Right cardiac atrium (tissue), 5 donors: Measurements from ENCODE around the gene RAPGEF1. TPM values are rescaled to one million over a fixed set of nuclear protein-coding genes. Genes with fewer than 3 reads are reported as not detected.

Source experiments
- ATAC-seq, 2 donors: fragments of 200-7000 bp; cut with Tn5 transposase; one replicate each; pipeline versions ENCODE4 v1.8.0 to v1.9.1; 2020; ENCODE audit warnings: moderate library complexity in 2 of 2, mild to moderate bottlenecking in 1 of 2
- DNase-seq, 3 donors: peaks; one replicate each; pipeline ENCODE4 v3.0.0-alpha.2; 2020
- H3K27ac ChIP-seq: one replicate; pipeline ENCODE4 v1.5.1; 2013; ENCODE audit warnings: mild to moderate bottlenecking, low read length, control low read depth, moderate library complexity
- H3K27me3 ChIP-seq: one replicate; pipeline ENCODE4 v1.6.1; 2013; ENCODE audit not compliant: control insufficient read depth, insufficient read depth
- H3K4me1 ChIP-seq: one replicate; pipeline ENCODE4 v1.6.1; 2013; ENCODE audit warnings: low read length; ENCODE audit not compliant: control insufficient read depth, insufficient read depth
- H3K4me3 ChIP-seq: one replicate; pipeline ENCODE4 v1.5.1; 2013; ENCODE audit warnings: low read length, control low read depth
- H3K9me3 ChIP-seq: one replicate; pipeline ENCODE4 v1.6.1; 2013; ENCODE audit warnings: low read length; ENCODE audit not compliant: control insufficient read depth
- WGBS: extraction: QIAGEN DNeasy Blood & Tissue Kit; methylation state at CpG from one replicate; pipeline ENCODE4 v1.1.7; 2013; 5-methylcytosine and 5-hydroxymethylcytosine counted together
- intact Hi-C, 4 donors: fragments of 100-400 bp; cut with DNase I; formaldehyde crosslinking; loops; one replicate each; pipeline versions ENCODE4 v1.11.0 to v1.14.0; 2022 to 2023
- polyA plus RNA-seq: library from polyadenylated mRNA; stranded (reverse); fragments of 200-250 nt; gene quantifications from one replicate; pipeline ENCODE4 v1.2.3, GENCODE V29; 2013
- total RNA-seq, 4 donors: library from RNA; stranded (reverse); fragmentation: NEBNext Ultra II Directional; extraction: Animal tissue kit (Norgen Biotek cat#: 25700); gene quantifications; one replicate each; pipeline ENCODE4 v1.2.1, GENCODE V29; 2021
- donor health status: healthy with polysubstance abuse.
- donor health status: DM: no; HTN: yes; CAD: no.
- donor health status: DM: no; HTN: no; CAD: no.
- donor health status: DM: no; HTN: yes; CAD: no; lungs with severe emphysema.
- donor health status: DM: yes; HTN: yes; CAD: no.

Gene RAPGEF1
- total and polyA plus RNA-seq, 5 donors = 58.5 to 100 (median 88.6) TPM

DNA sequence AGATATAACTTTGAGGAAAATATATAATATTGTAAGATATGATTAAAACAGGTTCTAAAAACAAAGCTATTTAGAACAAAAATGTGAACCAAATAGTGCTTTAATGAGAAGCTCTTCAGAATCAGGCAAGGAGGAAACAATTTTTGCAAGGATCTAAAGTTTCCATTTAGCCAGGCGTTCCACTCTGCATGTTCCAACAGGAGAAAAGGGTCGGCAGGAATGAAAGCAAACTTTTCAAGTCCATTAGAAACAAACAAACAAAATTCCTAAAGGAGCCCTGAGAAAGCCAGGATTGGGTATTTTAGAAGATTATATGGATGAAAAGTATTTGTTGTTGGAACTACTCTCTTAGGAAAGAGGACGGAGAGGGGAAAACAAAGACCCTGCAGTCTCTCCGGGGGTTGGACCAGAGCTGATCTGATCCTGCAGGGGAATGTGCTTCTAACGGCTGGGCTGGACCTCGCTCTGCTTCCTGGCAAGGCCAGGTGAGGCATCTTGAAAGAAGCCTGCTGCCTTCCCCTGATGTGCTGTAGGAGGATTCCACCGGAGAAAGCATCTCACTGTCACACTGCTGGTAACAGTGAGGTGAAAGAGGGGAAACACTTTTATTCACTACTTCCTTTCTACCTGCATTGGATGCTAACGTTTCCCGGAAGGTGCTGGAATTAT, 100.0 kb downstream of the RAPGEF1 start:
- no peak for ATAC-seq
- H3K4me1 ChIP-seq = peaks cover 17% of the 10 kb centered on the region
- no peaks in the 10 kb centered on the region for H3K9me3 ChIP-seq
- H3K27me3 ChIP-seq = no peaks in the 10 kb centered on the region
- H3K4me3 ChIP-seq = no peak overlapping the region
- DNase-seq = no peak
- peak overlapping the region; percentile 6 for H3K27ac ChIP-seq
- 65% methylated on average over 9 of the region's 9 CpGs for WGBS
- intact Hi-C loops = no loop called here

DNA sequence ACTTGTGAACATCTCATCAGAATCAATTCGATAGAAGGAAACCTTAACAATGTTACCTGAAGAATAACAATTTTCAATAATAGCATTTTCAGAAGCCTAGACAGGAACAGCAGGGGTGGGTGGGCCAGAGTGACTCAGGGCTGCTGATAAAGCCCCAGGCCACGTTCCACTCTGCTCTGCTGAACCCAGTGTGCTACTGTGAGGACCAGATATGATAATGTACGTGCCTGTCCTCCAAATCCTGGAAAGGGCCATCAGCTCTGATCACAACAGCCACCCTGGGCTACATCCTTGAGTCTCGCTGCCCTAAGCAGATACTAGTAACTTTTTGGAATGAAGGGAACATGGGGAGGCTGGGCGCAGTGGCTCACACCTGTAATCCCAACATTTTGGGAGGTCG, 103.3 kb downstream of the RAPGEF1 start:
- Histone ChIP-seq H3K4me3 (no peak overlapping the region), H3K27ac (peak overlapping the region; percentile 8), H3K4me1 (peaks cover 14% of the 10 kb centered on the region), H3K27me3 (no peaks in the 10 kb centered on the region), H3K9me3 (no peaks in the 10 kb centered on the region)
- peak in 1 of 2 donors; percentile 33 for ATAC-seq
- intact Hi-C loops = no loop called here
- WGBS = 70% methylated on average over 6 of the region's 6 CpGs
- peak in 1 of 3 donors; percentile 27 for DNase-seq

- H3K4me3 ChIP-seq = no peak overlapping the region
- peak overlapping the region; percentile 7 for H3K27ac ChIP-seq
- WGBS = 68% methylated on average over 5 of the region's 5 CpGs
- H3K27me3 ChIP-seq = no peaks in the 10 kb centered on the region
- peaks cover 11% of the 10 kb centered on the region for H3K4me1 ChIP-seq
- intact Hi-C loops = no loop called here
- ATAC-seq (peak; percentile 17 to 29), DNase-seq (no peak)
- H3K9me3 ChIP-seq = no peaks in the 10 kb centered on the region
These were observed 104.0 kb downstream of the RAPGEF1 start for GRCh38 chr9:131635892-131636291.

- 7% methylated on average over 6 of the region's 6 CpGs for WGBS
- Histone ChIP-seq H3K27me3 (no peaks in the 10 kb centered on the region), H3K4me1 (peaks cover 8% of the 10 kb centered on the region), H3K4me3 (no peak overlapping the region), H3K9me3 (no peaks in the 10 kb centered on the region), H3K27ac (peak overlapping the region; percentile 7)
- intact Hi-C loops = no loop called here
- ATAC-seq = peak; percentile 94 to 98
- DNase-seq = peak; percentile 83 to 89 (median 85)
These were observed 104.6 kb downstream of the RAPGEF1 start for GRCh38 chr9:131635285-131635684.

DNA sequence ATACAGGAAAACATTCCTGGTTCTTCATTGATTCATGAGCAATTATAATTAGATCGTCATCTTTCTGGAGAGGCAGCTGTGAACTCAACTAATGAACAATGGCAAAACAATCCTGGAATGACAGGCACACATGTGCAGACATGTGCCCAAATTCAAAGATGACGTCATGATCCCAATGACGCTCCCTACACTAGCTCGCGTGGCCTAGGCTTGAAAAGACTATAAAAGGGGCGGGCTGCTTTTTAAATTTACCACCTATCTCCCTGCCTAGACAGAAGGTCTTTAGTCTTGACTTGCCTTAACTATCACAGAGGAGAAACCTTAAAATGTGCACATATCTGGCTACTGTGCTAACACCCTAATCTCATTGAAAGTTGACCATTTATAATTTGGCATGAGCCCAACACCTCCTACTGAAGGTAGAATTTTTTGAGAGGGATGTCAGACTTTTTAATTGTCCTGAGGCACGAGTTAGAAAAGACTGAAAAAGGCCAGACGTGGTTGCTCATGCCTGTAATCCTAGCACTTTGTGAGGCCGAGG, 106.3 kb downstream of the RAPGEF1 start:
- H3K4me1 ChIP-seq = peaks cover 8% of the 10 kb centered on the region
- intact Hi-C loops = no loop called here
- no peaks in the 10 kb centered on the region for H3K9me3 ChIP-seq
- WGBS = 83% methylated on average over 9 of the region's 9 CpGs
- H3K27ac ChIP-seq = no peak overlapping the region
- no peaks in the 10 kb centered on the region for H3K27me3 ChIP-seq
- ATAC-seq (no peak), DNase-seq (no peak)
- H3K4me3 ChIP-seq = no peak overlapping the region

- Histone ChIP-seq H3K4me3 (no peak overlapping the region), H3K9me3 (no peaks in the 10 kb centered on the region), H3K27ac (no peak overlapping the region), H3K4me1 (peaks cover 8% of the 10 kb centered on the region), H3K27me3 (no peaks in the 10 kb centered on the region)
- DNase-seq (no peak), ATAC-seq (no peak)
- intact Hi-C loops = no loop called here
- 68% methylated on average over 13 of the region's 13 CpGs for WGBS
These were observed 108.6 kb downstream of the RAPGEF1 start for GRCh38 chr9:131631306-131631705.

DNA sequence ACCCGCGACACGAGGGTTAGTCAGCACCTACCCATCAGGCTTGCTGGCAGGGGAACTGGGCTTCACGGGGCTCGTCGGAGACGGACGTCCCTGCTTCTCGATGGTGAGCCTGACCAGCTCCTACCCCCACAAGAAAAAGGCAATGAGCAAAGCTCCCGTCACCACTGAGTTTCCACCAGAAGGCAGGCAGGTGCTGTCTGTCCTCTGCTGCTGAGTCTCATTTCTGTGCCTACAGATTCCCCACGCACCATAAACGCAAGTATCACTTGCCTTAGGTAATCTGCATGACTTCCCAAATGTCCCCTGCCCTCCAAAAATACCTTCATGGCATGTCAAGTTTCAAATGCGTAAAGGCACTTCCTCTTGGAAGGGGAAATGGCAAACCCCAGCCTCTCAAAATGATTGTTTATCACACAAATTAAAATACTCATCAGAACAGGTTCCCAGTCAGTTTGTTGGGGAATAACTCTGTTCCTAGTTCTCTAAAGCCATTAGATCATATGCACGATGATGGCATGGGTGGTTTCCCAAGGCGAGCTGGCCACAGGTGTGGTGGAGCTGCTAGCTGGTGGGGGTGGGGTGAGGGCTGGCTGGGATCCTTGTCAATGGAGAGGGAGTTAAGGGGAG, 109.6 kb downstream of the RAPGEF1 start:
- H3K27ac ChIP-seq = no peak overlapping the region
- intact Hi-C loops = no loop called here
- 79% methylated on average over 15 of the region's 15 CpGs for WGBS

DNA sequence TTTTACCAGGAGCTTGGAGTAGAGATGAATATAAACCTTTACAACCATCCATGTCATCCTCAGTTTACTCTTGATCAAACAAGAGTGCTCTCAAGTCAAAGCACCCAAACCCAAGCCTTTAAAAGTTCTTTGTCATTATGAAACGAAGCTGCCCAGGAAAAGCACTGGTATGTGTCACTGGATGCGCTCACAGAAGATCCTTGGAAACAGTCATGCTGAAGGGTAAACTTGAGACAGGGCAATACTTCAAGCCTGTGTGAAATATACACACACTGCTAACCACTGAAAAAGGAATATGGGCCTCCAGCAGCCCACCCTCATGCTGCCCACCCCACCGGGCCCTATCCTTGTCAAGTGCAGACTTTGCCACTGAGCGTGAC, 110.1 kb downstream of the RAPGEF1 start:
- Histone ChIP-seq H3K4me1 (peaks cover 3% of the 10 kb centered on the region), H3K27ac (no peak overlapping the region), H3K27me3 (no peaks in the 10 kb centered on the region), H3K4me3 (no peak overlapping the region), H3K9me3 (no peaks in the 10 kb centered on the region)
- no peak for ATAC-seq
- intact Hi-C loops = no loop called here
- no peak for DNase-seq
- 85% methylated on average over 4 of the region's 4 CpGs for WGBS

More for the DNA sequence above, 109.6 kb downstream of the RAPGEF1 start:
- Histone ChIP-seq H3K27me3 (no peaks in the 10 kb centered on the region), H3K4me1 (peaks cover 2% of the 10 kb centered on the region), H3K9me3 (no peaks in the 10 kb centered on the region), H3K4me3 (no peak overlapping the region)
- DNase-seq (no peak), ATAC-seq (no peak)

GRCh38 chr9:131629226-131629500, 110.7 kb downstream of the RAPGEF1 start:
- H3K27ac ChIP-seq = no peak overlapping the region
- no peaks in the 10 kb centered on the region for H3K27me3 ChIP-seq
- no peaks in the 10 kb centered on the region for H3K9me3 ChIP-seq
- ATAC-seq = no peak
- peaks cover 8% of the 10 kb centered on the region for H3K4me1 ChIP-seq
- no peak overlapping the region for H3K4me3 ChIP-seq
- WGBS = 85% methylated on average over 4 of the region's 4 CpGs
- intact Hi-C loops = no loop called here
- DNase-seq = no peak

GRCh38 chr9:131628459-131629225, 111.2 kb downstream of the RAPGEF1 start:
- ATAC-seq = no peak
- WGBS = 90% methylated on average over 19 of the region's 19 CpGs
- intact Hi-C loops = no loop called here

More at GRCh38 chr9:131628459-131629225, 111.2 kb downstream of the RAPGEF1 start:
- Histone ChIP-seq H3K4me1 (peaks cover 8% of the 10 kb centered on the region), H3K4me3 (no peak overlapping the region), H3K9me3 (no peaks in the 10 kb centered on the region), H3K27me3 (no peaks in the 10 kb centered on the region), H3K27ac (no peak overlapping the region)
- no peak for DNase-seq
